Vagina (tissue), 2 donors: Measurements from ENCODE around the gene HCN4.

Experiments
- POLR2A ChIP-seq, 2 donors: fragments of 450-650 bp; IDR thresholded peaks; one replicate each; pipeline ENCODE4 v1.6.1; 2017; ENCODE audit warnings: antibody characterized with exemption in 2 of 2, mild to moderate bottlenecking in 2 of 2, moderate library complexity in 2 of 2
- TF ChIP-seq, protein P1 (sequence below), 3 experiments: fragments of 450-650 bp in 2 of 3; fragments of 200-600 bp in 1 of 3; sonication (generic) in 1 of 3; IDR thresholded peaks; one replicate each; pipeline ENCODE4 v1.5.1; 2017 to 2019; ENCODE audit warnings: antibody characterized with exemption in 3 of 3, mild to moderate bottlenecking in 2 of 3, moderate library complexity in 2 of 3

GRCh38 chr15:73329501-73330200 is 39.1 kb downstream of the HCN4 start:
- TF ChIP-seq POLR2A (IDR thresholded peaks at IDR 0.05): no peak
- TF ChIP-seq, protein P1, sequence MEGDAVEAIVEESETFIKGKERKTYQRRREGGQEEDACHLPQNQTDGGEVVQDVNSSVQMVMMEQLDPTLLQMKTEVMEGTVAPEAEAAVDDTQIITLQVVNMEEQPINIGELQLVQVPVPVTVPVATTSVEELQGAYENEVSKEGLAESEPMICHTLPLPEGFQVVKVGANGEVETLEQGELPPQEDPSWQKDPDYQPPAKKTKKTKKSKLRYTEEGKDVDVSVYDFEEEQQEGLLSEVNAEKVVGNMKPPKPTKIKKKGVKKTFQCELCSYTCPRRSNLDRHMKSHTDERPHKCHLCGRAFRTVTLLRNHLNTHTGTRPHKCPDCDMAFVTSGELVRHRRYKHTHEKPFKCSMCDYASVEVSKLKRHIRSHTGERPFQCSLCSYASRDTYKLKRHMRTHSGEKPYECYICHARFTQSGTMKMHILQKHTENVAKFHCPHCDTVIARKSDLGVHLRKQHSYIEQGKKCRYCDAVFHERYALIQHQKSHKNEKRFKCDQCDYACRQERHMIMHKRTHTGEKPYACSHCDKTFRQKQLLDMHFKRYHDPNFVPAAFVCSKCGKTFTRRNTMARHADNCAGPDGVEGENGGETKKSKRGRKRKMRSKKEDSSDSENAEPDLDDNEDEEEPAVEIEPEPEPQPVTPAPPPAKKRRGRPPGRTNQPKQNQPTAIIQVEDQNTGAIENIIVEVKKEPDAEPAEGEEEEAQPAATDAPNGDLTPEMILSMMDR (IDR thresholded peaks at IDR 0.05): no peak
